ENCODE results near the gene MYOD1. TPM values are rescaled to one million over a fixed set of nuclear protein-coding genes. Genes with fewer than 3 reads are reported as not detected.

Gene MYOD1
- total RNA-seq, 4 donors from 2014 or later, result not detected

GRCh38 chr11:17733261-17733660 is 13.9 kb downstream of the MYOD1 start:
- Histone ChIP-seq H3K27ac (no peak overlapping the region), H3K27me3 (peaks cover 65% of the 10 kb centered on the region), H3K4me1 (peaks cover 0 to 18% (median 15%) of the 10 kb centered on the region in 4 donors), H3K9me3 (no peaks in the 10 kb centered on the region), H3K4me3 (no peak overlapping the region), H3K36me3 (no peaks in the 10 kb centered on the region)
- in situ Hi-C loops (cut with MboI; ENCODE audit: low pct_ligation_motif_present in 1 of 4, low pct_unique_long_range_greater_than_20kb in 1 of 4, low sequenced_read_pairs in 3 of 4), result no loop called here
- DNase-seq, result no peak
- intact Hi-C loops (cut with DNase I; ENCODE audit: low total_unique reads), result loop anchor here (5.0 kb wide), 1 partner anchor 244 kb away; no protein-coding TSS in a partner anchor
- TF ChIP-seq EP300 (IDR thresholded peaks at IDR 0.05; ENCODE audit: low read depth) (no peak), POLR2AphosphoS5 (IDR thresholded peaks at IDR 0.05) (no peak), POLR2A (IDR thresholded peaks at IDR 0.05) (no peak), CTCF (IDR thresholded peaks at IDR 0.05) (no peak)
- WGBS, 2 donors (ENCODE audit: low coverage in 1 of 2), result 60 to 75% methylated on average over 2 to 4 of the region's 4 CpGs

DNA sequence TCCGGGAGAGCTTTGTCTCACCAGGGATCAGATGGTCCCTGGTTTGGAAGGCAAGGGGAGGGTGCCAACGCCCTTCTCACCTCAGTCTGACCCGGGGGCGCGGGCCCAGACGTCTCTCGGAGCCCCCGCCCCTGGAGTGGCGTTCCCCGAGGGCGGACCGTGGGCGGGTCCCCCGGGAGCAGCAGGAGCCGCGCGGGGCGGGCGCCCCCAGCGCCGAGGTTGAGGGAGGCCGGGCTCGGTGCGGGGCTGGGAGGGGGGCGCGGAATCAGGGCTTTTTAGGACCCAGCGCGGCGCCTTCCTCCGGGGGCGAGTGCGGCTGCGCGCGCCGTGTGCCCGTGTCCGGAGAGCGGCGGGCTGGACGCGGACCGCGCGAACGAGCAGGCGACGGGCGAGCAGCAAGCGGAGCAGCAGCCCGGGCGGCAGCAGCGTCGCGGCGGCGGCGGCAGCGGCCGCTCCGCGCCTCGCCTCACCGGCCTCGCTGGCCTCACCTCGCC is 15.1 kb downstream of the MYOD1 start, which contains the start of gene KCNC1:
Gene KCNC1 (plus strand): TSS at position 364 of the 494 bp plus-strand sequence. CDS start 1,222 bp downstream, outside the sequence.
- TF ChIP-seq CTCF (IDR thresholded peaks at IDR 0.05), result no peak
- Histone ChIP-seq H3K9me3 (no peaks in the 10 kb centered on the region), H3K27me3 (peaks cover 69% of the 10 kb centered on the region), H3K4me1 (peaks cover 0 to 18% (median 15%) of the 10 kb centered on the region in 4 donors), H3K36me3 (no peaks in the 10 kb centered on the region), H3K4me3 (peak within 1 kb of the TSS in 3 of 4 donors; percentile 16 to 45 (median 32)), H3K27ac (no peak within 1 kb of the TSS)
- intact Hi-C loops (cut with DNase I; ENCODE audit: low total_unique reads) (loop anchor here (5.0 kb wide), 1 partner anchor 243 kb away; no protein-coding TSS in a partner anchor), in situ Hi-C loops (cut with MboI; ENCODE audit: low pct_ligation_motif_present in 1 of 4, low pct_unique_long_range_greater_than_20kb in 1 of 4, low sequenced_read_pairs in 3 of 4) (no loop called here)
- WGBS, 2 donors (ENCODE audit: low coverage in 1 of 2), result 0% methylated on average over 24 of the region's 66 CpGs; no CpG with 5 or more reads in 1 of the 2 donors
- no peak for DNase-seq

- 4% methylated on average over 64 of the region's 73 CpGs; no CpG with 5 or more reads in 1 of the 2 donors for WGBS, 2 donors (ENCODE audit: low coverage in 1 of 2)
- in situ Hi-C loops (cut with MboI; ENCODE audit: low pct_ligation_motif_present in 1 of 4, low pct_unique_long_range_greater_than_20kb in 1 of 4, low sequenced_read_pairs in 3 of 4), result no loop called here
- no peak for TF ChIP-seq POLR2AphosphoS5 (IDR thresholded peaks at IDR 0.05)
- no peak for TF ChIP-seq CTCF (IDR thresholded peaks at IDR 0.05)
- no peak for TF ChIP-seq POLR2A (IDR thresholded peaks at IDR 0.05)
- no peak for TF ChIP-seq EP300 (IDR thresholded peaks at IDR 0.05; ENCODE audit: low read depth)
- H3K36me3 ChIP-seq, result no peaks in the 10 kb centered on the region
- peaks cover 0 to 18% (median 15%) of the 10 kb centered on the region in 4 donors for H3K4me1 ChIP-seq
- DNase-seq, result peak; percentile 51
- intact Hi-C loops (cut with DNase I; ENCODE audit: low total_unique reads), result loop anchor here (5.0 kb wide), 1 partner anchor 242 kb away; no protein-coding TSS in a partner anchor
- H3K27me3 ChIP-seq, result peaks cover 70% of the 10 kb centered on the region
- no peaks in the 10 kb centered on the region for H3K9me3 ChIP-seq
- no peak overlapping the region for H3K27ac ChIP-seq
- peak overlapping the region in 3 of 4 donors; percentile 16 to 45 (median 32) for H3K4me3 ChIP-seq
Measured at GRCh38 chr11:17734986-17735817, 15.8 kb downstream of the MYOD1 start.

DNA sequence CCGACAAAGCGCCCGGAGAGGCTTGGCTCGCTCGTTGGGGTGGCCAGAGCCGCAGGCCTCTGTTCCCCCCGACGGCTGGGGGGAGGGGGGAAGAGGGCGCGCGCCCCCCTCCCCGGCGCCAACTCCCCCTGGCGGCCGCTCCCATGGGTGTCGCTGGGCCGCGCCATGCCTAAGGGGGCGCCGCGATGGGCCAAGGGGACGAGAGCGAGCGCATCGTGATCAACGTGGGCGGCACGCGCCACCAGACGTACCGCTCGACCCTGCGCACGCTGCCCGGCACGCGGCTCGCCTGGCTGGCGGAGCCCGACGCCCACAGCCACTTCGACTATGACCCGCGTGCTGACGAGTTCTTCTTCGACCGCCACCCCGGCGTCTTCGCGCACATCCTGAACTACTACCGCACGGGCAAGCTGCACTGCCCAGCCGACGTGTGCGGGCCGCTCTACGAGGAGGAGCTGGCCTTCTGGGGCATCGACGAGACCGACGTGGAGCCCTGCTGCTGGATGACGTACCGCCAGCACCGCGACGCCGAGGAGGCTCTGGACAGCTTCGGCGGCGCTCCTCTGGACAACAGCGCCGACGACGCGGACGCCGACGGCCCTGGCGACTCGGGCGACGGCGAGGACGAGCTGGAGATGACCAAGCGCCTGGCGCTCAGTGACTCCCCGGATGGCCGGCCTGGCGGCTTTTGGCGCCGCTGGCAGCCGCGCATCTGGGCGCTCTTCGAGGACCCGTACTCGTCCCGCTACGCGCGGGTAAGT is 16.6 kb downstream of the MYOD1 start:
- TF ChIP-seq POLR2AphosphoS5 (IDR thresholded peaks at IDR 0.05) (no peak), POLR2A (IDR thresholded peaks at IDR 0.05) (no peak), EP300 (IDR thresholded peaks at IDR 0.05; ENCODE audit: low read depth) (no peak), CTCF (IDR thresholded peaks at IDR 0.05) (no peak)
- 54% methylated on average over 58 of the region's 102 CpGs; no CpG with 5 or more reads in 1 of the 2 donors for WGBS, 2 donors (ENCODE audit: low coverage in 1 of 2)
- no peak overlapping the region for H3K4me3 ChIP-seq
- intact Hi-C loops (cut with DNase I; ENCODE audit: low total_unique reads) (no loop called here), in situ Hi-C loops (cut with MboI; ENCODE audit: low pct_ligation_motif_present in 1 of 4, low pct_unique_long_range_greater_than_20kb in 1 of 4, low sequenced_read_pairs in 3 of 4) (no loop called here)
- peaks cover 0 to 18% (median 15%) of the 10 kb centered on the region in 4 donors for H3K4me1 ChIP-seq
- H3K36me3 ChIP-seq, result no peaks in the 10 kb centered on the region
- DNase-seq, result no peak
- H3K27me3 ChIP-seq, result peaks cover 76% of the 10 kb centered on the region
- H3K27ac ChIP-seq, result no peak overlapping the region
- H3K9me3 ChIP-seq, result no peaks in the 10 kb centered on the region

Measured in transverse colon (tissue), 4 donors.